Right forelimb (tissue), 1 donor: ENCODE results near the gene LORICRIN.

Experiments
- DNase-seq: peaks from one replicate; pipeline ENCODE4 v3.0.0-alpha.2; 2018

Gene LORICRIN

DNA sequence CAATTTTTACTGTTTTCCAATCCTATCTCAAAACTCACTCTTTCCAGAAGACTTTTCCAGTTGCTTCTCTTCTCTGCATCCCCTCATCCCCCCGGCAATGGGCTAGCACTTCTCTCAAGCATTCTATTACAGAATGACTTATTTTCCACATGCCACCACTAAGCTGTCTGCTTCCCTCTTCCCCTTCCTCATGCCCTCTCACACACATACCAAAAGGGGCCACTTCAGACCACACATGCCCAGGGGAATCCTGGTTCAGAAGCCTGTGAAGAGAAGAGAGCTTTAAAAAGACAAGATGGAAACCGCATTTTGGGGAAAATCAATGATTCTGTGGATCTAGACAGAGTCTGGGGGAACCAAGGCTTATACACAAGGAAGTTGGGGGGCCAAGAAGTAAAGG, 8.4 kb upstream of the LORICRIN start:
- no peak for DNase-seq

DNA sequence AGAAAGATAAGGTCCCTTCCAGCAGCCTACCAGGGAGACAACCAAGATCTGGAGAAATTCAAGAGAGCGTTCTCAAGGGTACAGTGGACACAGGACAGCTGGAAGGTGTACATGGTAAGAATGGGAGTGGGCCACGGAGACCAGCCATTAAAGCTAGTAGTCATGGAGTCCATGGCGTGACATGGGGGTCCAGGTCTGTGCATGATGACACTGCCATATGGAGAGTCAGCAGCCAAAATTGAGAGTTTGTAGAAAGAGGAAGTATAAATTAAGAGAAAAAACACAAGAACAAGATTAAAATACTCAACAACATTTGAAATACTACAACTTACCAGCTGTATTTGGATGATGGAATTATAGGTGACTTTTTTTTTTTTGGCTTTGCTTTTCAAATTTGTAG, 7.9 kb upstream of the LORICRIN start:
- DNase-seq: no peak

DNA sequence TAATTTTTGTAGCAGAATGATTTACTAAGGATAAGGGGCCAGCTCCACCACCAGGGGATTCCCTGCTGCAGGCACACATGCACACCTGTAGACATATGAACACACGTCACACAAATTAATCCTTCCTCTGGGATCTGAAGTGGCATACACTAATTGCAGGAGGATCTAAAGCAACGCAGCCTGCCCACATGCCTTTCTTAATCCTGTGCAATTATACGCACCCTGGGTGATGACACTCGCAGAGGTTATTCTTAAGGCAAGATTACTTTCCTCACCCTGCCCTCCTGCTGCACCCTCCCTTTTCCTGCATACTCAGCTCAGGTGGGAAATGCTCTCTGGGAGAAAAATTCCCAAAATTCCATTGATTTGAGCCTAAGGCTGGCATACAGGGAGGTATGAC, 7.5 kb upstream of the LORICRIN start:
- no peak for DNase-seq

DNA sequence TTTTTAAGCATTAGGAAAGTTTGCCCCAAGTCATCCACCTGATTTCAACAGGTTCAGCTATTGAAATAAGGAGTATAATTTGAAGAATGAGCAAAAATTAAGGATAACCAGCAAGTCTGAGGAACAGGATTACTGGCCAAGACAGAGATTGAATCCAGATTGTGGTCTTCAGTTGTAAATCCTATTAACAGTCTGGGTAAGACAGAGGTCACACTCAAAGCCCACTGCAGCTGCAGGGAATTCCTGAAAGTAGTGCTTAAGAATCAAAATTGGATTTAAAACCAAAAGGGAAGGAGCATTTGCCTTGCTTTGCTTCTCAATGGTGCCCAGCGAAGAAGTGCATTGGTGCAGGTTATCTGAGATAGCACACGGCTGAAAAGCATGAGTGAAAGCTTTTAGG, 6.4 kb upstream of the LORICRIN start:
- no peak for DNase-seq

DNA sequence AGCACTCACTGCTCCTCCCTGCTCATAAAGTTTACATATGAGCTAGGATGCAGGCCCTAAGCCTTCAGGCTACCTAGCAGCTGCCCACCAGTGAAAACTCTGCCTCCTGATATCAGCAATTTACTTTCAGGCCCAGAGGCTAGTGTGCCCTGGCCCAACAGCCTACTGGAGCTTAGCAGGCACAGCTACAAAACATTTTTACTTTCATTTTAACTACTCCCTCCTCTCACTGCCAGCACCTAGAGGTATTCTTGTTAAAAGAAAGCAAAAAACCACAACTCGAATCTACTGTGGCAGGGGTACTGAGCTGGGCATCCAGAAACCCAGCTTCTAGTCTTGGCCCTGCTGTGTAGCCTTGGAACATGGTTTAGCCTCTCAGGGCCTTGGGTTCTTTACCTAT, 5.8 kb upstream of the LORICRIN start:
- no peak for DNase-seq

DNA sequence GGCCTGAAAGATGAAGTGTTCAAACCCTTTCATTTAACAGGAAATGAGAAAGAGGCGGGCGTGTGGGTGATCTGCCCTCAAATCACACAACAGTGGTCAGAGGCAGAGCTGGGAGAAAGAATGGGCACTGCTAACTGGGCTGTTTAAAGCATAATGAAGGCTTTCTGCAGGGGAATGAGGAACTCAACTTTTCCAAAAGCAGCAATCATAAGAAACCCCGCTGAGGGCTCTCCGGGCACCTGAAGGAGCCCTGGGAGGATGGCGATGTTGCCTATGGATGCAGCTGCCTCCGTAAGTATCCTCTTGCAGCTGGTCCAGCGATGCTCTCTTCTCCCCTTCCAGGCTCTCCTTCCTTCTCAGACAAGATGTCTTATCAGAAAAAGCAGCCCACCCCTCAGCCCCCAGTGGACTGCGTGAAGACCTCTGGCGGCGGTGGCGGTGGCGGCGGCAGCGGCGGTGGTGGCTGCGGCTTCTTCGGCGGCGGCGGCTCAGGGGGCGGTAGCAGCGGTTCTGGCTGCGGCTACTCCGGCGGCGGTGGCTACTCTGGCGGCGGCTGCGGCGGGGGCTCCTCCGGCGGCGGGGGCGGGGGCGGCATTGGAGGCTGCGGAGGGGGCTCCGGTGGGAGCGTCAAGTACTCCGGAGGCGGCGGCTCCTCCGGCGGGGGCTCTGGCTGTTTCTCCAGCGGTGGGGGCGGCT, 1.2 kb downstream of the LORICRIN start:
- DNase-seq: peak; percentile 60

DNA sequence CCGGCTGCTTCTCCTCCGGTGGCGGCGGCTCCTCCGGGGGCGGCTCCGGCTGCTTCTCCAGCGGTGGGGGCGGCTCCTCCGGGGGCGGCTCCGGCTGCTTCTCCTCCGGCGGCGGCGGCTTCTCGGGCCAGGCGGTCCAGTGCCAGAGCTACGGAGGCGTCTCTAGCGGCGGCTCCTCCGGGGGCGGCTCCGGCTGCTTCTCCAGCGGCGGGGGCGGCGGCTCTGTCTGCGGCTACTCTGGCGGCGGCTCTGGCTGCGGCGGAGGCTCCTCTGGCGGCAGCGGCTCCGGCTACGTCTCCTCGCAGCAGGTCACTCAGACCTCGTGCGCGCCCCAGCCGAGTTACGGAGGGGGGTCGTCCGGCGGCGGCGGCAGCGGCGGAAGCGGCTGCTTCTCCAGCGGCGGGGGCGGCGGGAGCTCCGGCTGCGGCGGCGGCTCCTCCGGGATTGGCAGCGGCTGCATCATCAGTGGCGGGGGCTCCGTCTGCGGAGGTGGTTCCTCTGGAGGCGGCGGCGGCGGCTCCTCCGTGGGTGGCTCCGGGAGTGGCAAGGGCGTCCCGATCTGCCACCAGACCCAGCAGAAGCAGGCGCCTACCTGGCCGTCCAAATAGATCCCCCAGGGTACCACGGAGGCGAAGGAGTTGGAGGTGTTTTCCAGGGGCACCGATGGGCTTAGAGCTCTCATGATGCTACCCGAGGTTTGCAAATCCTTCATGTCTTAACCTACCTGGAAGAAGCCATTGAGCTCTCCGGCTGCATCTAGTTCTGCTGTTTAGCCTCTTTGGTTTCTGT, 2.0 kb downstream of the LORICRIN start:
- DNase-seq: peak; percentile 67

DNA sequence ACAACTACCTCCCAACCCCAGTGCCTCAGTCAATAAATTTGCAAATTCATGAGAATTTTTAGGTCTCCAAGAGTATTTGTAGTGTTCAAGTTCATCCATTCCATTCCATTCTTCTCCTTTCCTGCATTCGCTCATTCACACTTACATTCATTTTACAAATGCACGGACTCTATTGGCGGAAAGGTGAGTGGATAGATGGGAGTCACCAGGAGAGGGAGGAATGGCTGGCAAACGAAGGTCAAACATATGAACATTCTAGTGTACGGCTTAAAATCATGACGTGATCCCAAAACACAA, 2.5 kb downstream of the LORICRIN start:
- no peak for DNase-seq

DNA sequence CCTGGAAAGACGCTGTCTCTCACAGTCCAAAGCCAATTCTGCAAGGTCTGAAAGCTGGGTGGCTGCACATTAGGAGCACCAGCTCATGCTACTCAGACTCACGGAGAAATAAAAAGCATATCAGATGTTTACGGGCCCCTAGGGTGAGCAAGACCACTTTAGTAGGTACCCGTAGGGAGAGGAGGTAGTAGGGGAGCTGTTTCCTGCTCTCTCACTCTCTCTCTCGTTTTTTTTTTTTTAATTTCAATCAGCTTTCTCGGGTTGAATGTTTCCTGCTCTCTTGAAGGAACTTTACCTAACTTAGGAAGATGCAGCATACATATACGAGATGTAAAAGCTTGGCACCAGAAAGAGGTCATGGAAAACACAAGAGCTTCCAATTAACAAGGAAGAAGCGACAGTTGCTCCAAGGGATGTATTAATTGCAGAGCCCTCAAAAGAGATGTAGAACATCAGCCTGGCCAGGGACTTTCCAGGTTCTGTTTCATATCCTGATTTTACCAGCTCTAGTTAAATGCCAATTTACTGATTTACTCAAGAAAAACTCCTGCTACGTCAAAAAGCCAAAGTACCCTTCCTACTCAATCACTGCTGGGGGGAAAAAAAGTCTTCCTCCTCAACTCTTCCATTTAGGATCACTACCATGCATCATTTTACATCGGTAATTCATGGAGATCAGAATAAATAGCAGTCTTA, 3.1 kb downstream of the LORICRIN start:
- no peak for DNase-seq

DNA sequence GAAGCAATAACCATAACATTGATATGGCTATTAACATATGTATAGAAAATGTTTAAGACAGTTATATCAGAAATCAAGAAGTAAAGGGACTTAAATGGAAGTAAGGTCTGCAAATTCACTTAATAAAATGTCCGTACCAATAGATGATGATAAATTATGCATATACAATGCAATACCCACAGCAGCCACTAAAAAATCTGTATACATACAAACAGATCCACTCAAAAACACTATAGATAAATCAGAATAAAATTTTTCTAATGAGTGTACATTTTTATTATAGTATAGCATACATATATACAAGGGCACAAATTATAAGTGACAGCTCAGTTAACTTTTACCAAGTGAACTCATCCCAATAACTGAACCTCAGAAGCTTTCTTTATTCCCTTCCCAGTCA, 6.0 kb downstream of the LORICRIN start:
- DNase-seq: no peak

DNA sequence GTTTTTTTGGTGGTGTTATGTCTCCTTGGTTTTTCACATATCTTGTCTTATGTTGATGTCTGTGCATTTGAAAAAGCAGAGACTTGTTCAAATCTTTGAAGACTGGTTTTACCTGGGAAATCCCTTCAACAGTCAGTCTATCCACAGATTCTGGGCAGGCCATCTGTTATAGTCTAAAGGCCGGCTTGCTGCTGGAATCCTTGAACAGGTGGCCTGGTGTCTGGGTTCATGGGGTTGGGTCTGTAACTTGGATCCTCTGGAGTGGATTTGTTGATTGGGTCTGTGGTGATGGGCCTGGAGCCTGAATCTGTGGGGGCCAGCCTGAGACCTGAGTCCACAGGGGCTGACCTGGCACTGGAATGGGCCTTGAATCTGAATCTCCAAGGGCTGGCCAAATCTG, 12.2 kb downstream of the LORICRIN start:
- no peak for DNase-seq

DNA sequence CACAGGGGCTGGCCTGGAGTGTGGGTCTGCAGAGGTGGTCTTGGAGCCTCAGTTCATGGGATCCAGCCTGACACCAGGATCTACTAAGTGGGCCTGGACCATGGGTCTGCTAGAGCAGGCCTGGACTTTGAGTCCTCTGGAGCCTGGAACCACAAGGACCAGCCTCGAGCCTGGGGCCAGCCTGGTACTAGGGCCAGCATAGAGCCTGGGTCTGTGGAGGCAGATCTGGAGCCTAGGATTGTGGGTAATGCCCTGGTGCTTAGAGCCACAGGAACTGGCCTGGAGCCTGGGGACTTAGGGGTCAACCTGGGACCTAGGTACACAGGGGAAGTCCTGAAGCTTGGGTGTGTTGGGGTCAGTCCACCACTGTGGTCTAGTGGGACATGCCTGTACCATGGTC, 12.7 kb downstream of the LORICRIN start:
- DNase-seq: no peak

DNA sequence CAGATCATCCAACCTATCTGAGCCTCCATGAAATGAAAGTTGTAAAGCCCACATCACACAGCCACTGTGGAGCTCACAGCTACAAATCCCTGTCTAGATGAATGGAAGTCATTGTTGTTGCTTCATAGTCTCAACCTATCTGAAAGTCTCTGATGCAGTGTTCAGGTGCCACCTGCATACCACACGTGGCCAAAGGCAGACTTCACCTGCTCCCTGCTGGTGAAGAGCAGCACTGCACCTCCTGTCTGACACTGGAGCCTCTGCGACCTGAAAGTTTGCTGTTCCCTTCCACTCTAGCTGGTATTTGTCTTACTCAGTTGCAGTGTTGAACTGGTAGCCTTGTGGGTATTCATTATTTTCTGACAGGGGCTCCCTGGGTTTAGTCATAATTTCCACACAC, 18.4 kb downstream of the LORICRIN start:
- DNase-seq: no peak

DNA sequence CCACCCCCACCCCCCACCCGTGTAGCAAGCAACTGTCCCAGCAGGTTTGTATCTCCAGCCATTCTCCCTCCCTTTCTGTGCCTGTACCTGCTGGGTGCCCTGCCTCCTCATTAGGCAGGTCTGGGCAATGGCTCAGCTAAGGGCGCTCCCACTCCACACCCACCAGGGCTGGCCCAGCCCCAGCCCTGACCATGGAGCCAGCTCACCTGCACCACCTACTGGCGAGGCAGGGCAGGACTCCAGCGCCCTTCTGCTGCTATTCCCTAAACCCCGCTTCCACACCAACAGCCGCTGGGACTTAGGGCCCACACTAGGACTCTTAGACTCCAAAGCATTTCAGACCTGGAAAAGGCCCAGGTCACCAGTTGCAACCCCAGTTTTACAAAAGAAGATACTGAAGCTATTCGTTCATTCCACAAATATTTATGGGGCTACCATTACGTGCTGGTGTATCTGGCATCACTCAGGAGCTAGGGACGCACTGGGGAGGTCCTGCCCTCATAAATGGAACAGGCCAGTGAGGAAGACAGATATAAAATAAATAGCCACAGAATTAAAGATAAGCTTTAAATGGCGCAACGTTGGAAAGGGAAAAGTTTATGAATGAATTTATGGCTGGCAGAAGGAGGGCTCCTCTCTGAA, 29.3 kb downstream of the LORICRIN start:
- no peak for DNase-seq

DNA sequence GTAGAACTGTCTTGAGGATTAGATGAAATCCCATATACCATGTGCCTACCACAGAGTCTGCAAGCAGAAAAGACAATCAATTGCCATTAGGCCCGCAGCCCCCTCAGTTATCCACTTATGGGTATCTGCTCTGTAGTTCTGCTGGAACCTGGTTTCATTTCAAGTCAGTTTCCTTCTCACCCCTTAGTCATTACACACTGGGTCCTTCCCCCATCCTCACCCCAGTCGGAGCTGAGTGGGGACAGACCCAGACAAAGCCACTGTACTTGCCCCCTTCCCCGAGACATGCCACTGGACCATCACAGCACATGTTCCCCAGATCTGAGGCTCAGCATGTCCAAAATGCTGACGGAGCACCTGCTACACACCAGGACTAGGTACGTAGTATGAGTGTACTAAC, 32.0 kb downstream of the LORICRIN start:
- no peak for DNase-seq

DNA sequence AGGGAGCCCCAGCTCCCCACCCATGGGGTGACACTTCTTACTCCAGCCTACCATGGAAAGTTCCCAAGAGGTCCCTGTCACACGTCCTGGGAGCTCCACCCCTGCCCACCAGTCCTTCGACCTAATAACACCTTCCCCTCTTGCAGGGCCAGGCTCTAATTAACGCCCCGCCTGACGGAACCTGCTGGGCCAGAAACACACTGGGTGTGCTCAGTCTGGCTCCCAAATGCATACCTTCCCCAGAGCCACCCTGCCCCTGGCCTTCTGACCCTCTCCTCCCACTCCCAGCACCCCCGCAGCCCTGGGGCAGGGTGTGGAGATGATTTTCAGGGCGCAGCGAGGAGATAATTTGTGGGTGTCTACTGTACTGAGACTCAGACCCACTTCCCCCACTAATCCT, 32.7 kb downstream of the LORICRIN start:
- DNase-seq: no peak

DNA sequence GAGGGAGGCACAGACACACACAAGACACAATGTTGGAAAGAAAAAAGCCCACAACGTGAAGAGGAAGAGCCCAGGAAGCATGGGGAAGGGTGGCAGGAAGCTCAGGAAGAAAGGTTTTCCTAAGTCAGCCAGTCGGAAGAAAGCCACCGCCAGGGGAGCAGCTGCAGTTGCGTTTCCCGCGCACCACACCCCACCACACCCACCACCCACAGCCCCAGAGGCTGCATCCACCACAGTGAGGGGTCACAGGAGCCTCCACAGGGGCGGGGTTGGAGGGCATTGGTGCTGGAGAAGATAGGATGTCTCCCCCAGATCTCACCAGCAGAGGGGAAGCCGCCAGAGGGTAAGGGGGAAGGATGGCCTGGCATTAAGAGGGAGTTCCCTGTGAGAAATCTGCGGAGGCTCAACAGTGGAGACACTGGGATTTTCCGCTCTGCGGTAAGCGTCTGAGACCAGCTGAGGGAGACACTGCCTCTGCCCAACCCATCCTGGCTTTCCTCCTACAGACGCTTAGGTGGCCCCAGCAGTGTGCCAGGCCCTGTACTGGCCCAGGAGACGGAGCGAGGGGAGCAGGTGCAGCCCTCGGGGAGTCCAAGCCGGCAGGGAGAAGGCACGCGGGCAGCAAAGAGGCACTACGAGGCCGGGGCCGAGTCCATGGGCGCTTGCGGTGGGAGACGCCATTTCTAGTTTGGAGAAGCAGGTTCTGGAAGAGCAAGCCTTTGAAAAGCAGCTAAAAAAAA, 33.4 kb downstream of the LORICRIN start:
- DNase-seq: no peak

DNA sequence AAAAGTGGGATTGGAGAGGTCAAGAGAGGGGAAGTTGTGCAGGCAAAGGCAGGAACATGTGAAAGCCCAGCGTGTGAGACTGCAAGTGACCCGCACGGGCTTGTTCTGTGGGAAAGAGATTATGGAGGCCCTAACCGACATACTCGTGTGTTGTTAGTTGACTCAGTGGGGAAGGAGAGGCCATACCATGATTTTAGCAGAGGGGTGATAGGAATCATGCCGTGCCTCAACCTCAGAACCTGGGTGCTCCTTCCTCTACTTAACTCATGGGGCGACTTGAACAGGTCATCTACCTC, 33.9 kb downstream of the LORICRIN start:
- DNase-seq: no peak

DNA sequence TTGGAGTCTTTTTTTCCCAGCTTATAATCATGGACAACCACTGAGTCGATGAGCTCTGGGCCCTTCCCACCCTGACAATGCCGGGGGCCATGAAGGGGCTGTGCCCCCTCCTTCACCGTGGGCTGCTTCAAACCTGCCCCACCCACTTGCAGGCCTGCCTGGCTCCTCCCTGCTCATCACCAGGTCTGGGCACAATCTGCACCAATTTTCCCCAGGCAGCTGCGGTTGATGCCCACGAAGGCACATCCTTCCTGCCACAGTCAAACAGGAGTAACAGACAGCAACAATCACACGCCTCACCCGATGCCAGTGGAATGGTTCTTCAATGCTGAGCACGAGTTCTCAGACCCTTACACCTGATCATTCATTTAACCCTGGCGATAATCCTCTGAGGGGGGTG, 34.4 kb downstream of the LORICRIN start:
- DNase-seq: no peak

DNA sequence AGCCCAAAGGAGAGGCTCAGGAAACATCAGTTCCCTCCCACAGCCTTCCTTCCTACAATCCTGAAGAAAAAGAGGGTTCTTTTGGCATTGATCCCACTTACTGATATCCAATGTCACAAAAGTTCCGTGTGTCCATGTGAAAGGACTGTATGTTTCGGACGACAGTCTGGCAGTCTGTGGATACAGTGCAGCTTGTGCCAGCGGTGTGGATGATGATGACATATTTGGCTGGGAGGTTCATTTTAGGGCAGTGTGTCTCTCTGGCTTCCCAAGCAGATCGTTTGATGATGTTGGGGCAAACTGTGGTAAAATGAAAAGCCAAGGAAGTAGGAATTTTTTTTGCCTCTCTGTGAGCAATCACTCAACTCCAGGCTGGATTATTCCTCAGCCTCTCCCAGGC, 42.8 kb downstream of the LORICRIN start:
- no peak for DNase-seq

DNA sequence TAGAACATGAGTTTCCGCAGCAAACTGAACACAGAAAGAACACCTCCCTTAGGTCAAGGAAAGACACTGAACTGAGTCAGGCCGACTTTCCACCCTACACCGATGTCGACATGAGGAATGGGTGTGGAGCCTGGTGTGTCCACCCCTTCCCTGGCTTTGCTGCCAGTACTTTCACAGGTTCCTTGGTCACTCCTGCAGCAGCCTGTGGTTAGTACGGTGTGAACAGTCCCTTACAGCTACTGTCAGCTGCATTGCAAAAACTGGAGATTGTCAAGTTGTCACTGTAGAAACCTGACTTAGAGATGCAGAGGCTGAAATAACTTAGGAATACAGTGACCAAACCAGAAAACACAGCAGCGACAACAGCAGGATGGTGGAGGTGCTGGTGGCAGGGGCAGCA, 46.2 kb downstream of the LORICRIN start:
- DNase-seq: no peak

DNA sequence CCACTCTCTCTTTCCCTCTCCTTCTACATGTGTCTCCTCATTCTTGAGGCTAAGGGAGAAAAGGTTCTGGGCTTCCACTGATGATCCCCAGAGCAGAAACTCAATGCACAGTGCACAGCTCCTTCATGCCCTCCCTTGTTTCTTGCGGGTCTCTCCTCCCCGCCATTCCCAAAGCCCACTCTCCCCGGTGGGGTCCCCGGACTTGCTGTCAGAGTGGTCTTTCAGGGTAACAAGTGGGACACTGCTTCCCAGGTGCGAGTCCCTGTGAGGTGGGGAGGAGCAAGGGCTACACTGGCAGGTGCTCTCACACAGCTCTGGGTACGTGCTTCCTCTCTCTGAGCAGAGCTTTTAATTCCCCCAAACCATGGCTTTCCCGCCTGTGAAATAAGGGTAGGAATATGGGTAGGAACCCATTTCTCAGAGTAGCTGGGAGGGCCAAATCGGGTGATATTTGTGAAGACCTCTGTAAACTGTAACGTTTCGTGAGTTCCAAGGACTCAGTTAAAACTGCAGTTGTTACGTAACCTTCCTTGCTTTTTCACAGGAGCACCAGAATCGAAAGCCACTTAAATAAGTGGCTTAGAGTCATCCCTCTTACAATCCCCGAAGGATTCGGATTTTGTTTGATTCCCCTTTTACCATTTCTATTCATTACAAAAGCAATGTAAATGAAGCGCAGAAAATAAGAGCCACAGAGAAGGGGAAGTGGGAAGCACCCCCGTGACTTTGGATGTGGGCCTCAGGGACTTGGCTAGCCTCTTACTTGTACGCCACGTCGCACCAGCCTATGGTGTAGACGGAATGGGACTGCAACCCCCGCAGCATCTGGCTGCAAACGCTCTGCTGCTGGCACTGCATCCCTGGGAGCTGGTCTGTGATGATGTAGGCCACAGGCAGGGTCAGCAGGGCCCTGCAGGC, 47.1 kb downstream of the LORICRIN start:
- no peak for DNase-seq
